ENCODE results near the gene OR6K6.

- TF ChIP-seq CTCF (IDR thresholded peaks at IDR 0.05) (no peak), POLR2A (IDR thresholded peaks at IDR 0.05) (no peak)
These were observed 49.2 kb downstream of the OR6K6 start for GRCh38 chr1:158803678-158804077.

Measured in adrenal gland (tissue), 5 donors.